HG02973 (cell line): ENCODE results near the gene ABCA7.
A peak's percentile ranks its signal among the peaks of the same experiment; 100 is the strongest.

Source experiments
- ATAC-seq: cut with Tn5 transposase; IDR thresholded peaks from one replicate; pipeline ENCODE4 v1.9.1; 2021; ENCODE audit warnings: moderate library complexity; ENCODE audit not compliant: unreplicated experiment

The ABCA7 gene

DNA sequence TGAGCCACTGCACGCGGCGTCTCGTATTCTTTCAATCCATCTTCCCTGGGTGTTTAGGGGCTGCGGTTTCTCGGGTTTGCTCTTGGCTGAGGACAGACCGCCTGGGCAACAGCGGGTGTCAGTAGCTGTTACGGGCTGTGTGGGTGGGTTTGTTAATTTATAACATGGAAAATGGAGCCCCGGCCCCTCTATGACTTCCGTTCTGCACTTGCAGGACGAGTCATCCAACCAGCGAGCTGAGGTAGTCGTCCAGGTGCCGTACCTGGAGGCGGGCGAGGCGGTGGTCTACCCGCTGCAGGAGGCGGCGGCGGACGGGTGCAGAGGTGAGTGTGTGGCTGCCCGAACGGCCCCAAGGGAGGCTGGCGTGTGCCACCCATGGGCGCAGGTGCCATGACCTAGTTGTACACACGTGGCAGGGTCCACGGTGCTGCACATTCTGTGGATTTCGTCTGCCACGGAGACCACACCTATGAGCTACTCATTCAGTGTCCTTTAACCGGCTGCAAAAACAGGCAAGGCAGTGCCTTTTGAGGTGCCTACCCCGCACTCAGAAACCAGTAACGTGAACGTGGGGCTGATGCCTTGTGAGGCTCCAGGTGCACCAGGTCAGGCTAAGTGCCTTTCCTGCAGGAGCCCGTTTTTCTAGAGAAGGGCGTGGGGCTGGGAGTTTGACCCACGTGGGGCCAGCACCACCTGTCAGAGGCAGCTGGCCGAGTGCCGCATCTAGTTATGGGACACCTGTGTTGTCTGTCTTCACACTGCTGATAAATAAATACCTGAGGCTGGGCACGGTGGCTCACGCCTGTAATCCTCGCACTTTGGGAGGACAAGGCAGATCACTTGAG lies 44.3 kb downstream of the ABCA7 start:
- ATAC-seq = no peak

DNA sequence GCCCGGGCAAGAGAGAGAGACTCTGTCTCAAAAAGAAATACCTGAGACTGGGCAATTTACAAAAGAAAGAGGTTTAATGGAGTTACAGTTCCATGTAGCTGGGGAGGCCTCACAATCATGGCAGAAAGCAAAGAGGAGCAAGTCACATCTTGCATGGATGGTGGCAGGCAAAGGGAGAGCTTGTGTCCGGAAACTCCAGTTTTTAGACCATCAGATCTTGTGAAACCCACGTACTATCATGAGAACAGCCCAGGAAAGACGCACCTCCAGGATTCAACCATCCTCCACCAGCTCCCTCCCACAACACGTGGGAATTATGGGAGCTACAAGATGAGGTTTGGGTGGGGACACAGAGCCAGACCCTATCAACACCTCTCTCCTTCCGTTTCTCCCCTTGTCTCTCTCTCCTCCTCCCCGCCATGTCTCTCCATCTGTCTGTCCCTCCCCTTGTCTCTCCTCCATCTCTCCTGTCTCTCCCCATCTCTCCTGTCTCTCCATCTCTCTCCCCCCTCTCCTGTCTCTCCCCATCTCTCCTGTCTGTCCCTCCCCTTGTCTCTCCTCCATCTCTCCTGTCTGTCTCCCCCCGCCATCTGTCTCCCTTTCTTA lies 45.2 kb downstream of the ABCA7 start:
- ATAC-seq = no peak

DNA sequence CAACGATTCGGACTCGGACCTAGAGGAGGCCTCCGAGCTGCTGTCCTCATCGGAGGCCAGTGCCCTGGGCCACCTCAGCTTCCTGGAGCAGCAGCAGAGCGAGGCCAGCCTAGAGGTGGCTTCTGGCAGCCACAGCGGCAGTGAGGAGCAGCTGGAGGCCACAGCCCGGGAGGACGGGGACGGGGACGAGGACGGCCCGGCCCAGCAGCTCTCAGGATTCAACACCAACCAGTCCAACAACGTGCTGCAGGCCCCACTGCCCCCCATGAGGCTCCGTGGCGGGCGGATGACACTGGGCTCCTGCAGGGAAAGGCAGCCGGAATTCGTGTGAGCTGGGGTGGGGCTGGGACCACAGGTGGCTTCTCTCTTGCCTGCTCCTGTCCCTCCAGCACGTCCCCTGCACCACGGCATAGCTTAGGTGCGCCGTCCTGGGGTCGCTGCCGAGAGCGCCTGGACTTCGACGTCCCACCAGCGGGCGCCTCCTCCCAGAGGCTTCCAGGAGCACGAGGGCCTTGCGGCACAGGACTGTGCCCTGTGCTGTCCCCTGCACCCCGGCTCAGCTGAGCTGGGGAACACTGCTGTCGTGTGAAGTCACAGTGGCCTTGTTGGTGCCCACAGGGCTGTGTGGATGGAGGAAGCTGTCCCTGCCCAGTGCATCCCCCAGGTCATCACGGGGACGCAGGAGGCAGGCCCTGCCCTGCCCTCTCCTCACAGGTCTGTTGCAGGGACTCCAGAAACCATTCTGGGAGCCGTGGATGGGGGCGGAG lies 46.0 kb downstream of the ABCA7 start:
- ATAC-seq = no peak

DNA sequence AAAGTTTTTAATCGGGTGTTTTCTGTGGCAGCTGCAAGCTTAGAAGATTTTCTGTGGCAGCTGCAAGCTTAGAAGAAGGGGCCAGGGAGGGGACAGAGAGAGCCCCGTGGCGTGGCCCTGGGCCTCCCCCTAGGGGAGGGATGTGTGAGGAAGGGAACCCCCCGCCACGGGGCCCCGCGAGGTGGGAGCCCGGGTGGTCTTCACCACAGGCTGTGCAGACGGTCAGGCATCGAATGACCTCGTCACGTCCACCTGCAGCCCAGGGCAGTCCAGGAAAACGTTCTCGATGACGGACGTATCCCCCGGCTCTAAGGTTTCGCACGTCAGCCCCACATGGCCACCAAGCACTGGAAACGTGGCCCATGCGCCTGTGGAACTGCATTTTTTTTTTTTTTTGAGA lies 46.7 kb downstream of the ABCA7 start:
- no peak for ATAC-seq

DNA sequence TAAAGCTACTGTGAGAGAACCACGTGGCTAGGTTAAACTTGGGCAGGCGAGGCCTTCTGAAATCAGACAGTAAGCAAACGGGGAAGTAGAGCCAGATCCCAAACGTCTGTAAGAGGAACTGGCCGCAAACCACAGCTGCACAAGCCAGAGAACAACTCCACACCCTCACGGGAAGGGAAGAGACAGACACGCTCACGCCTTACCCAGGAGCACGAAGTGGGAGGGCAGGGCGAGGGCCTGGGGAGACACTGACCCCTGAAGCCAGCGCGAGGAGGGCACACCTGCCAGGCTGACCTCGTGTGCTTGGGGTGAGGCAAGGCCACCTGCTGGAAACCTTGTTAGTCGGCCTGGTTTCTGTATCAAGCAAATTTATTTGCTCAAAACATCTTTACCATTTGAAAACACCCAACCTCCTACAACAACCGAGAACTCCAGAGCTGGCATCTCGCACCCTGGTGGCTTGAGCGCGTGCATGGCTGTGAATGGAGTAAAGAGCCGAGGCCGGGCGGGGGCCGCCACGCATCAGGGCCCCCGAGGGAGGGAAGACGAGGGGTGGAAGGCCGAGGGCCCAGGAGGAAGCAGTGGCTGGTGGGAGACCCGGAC lies 48.0 kb downstream of the ABCA7 start:
- no peak for ATAC-seq

DNA sequence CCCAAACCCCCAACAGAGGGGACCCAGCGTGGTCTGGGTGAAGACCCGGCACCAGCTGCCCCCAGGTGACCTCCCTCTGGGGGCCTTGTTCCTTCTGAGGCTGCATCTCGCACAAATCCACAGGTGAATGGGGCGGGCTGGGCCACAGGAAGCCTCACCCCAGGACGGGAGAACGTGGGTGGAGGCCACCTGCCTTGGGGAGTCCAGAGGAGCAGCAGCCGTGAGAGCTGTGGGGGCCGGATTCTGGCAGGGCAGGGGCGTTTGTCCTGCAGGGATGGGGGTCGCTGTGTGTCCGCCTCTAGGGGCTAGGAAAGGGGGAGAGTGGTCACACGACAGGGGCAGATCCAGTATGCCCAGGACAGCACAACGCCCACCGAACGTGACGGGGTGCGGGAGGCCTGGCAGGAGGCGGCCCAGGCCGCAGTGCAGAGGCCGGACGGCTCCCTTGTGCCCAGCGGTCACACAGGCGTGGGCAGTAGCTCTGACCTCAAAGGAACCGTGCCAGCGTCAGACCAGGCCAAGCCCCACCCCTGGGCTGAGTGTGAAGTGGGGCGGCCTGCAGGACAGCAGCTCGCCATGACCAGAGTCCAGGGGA lies 48.6 kb downstream of the ABCA7 start:
- ATAC-seq = no peak

DNA sequence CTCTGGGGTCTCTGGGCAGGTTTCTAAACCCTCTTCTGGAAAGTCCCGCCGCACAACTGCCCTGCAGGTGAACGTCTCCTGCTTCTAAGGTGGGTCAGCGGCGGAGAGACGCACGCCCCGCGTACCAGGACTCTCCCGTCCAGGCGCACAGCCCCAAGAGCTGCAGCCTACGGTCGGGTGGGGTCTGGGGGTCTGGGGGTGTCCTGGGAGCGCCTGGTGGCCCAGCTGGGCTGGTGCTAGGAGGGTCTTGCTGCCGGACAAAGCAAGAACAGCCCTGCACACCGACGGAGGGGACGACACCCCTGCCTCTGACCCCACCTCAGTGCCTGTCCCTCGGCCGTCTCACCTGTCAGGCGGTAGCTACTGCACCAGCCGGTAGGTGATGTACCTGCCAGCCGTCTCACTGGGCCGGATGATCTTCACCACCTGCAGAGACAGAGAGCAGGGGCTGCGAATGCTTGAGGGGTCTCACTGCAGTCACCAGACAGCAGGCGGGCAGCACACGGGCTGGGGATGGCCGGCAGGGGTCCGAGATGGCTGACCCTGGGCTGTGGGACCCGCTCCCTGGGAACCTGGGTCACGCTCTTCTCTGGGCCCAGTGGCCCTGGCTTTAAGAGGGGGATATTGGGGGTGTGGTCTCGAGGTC lies 49.3 kb downstream of the ABCA7 start:
- ATAC-seq = no peak

DNA sequence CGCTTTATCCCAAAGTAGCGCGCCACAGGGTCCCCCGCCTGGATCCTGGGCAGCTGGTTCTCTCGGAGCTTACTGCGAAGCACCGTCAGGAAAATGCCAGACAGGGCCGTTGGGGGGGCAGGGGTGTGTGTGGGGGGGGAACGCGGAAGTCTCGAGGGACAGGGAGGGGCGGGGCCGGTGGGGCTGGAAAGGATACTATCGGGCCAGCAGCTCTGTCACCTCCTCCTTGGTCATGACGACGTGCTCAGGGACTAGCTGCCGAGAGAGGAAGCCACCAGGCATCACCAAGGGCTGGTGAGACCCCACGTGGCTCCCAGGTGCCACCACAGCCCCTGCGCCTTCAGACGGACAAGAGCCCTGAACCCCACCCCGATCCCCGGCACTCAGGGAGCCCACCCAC lies 50.0 kb downstream of the ABCA7 start:
- no peak for ATAC-seq

DNA sequence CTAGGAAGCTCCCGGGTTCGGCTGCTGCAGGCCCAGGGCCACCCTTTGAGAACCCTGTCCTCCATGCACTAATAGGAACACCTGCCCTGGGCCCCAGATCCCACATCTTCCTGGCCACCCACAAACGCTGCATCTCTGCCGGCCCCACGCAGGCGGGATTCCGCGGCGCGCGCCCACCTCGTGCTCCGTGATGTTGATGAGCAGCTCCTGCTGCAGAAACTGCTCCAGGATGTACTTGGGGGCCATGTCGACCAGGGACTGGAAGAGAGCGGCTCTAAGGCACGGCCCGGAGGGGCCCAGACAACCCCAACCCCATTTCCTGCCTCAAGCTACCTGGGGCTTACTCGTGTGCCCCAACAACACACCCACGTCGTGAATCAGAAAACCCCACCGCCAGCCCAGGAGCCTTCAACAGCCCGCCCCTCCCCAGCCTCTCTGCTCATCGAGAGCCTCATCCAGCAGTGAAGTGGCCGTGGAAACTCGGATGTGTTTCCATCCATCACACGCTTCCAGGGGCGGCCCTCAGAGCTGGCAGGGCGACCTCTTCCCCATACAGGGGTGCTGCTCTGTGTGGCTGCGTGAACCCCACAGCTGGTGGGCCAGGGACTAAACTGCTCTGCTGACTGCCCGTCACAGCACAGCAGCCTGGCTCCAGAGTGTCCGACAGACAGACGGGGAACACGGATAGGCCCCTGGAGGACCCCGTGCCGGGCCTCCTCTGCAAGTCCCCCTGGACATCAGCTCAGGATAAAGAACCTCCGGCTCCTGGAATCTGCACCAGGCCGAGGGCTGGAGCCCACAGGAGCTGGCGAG lies 51.0 kb downstream of the ABCA7 start:
- no peak for ATAC-seq

DNA sequence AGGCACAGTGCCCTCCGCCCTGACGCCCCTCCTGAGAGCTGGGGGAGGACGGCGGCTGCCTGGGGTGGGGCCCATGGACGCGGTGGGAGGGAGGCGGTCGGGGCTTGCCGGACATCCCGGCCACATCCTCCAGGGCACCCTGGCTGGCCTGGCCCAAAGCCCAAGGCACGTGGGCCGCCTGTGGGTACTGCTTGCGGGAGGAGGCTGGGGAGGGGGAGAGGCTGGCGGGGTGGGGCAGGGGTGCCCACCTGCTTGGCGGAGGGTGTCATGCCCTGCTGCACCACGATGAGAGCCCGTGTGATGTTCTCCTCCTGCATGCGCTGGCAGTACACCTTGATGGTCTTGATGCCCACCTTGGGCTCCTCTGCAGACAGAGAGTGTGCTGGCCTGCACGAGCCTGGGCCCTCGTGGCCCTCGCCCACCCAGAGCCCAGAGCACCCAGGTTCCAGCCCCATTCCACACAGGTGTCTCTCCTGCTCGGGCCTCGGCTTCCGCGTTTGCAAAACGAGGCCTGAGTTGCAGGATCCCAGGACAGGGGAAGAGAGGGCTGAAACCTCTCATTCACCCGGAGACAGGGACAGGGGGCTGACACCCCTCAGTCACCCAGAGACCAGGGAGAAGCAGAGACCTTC lies 51.8 kb downstream of the ABCA7 start:
- ATAC-seq = no peak

DNA sequence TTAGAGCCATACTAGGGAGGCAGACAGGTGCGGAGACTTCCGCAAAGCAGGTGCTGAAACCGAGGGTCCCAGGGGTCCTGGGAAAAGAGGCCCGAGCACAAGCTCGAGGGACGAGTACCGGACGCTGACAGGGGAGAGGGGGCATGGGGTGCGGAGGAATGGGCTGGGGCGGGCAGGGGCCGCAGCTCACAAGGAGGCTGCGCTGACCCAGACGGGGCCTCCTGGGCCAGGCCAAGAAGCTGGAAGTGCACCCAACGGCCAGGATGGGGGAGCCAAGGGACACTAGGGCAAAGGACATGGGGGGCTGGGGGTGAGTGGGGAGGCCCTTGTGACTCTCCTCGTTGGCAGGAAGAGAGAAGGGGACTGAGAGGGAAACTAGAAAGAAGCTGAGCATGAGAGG lies 53.4 kb downstream of the ABCA7 start:
- no peak for ATAC-seq

DNA sequence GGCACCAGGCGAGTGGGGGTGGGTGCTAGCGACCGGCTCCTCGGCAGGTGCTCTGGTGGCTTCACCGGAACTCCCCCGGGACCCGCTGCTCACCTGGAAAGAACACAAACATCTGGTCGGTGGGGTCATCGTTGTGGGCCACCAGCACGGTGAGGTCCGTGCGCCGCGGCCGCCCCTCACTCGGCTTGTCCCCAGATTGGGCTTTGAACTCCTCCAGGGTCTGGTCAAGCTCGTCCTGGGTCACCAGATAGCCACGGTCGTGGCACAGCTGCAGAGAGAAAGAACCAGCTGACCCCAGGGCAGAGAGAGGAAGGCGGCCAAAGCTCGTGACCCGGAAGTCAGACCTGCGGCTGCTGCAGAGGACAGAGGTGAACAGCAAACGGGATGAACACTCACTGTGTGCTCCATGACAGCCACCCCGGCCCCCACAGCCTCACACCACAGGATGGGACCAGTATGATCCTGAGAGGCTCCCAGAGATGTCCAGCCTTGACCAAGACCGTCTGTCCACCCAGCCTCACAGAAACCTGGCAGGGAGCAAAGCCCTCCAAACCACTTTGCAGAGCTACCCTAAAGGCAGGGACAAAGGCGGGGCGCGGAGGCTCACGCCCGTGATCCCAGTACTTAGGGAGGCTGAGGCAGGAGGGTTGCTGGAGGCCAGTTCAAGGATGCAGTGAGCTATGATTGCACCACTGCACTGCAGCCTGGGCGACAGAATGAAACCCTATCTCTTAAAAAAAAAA lies 54.1 kb downstream of the ABCA7 start:
- no peak for ATAC-seq

DNA sequence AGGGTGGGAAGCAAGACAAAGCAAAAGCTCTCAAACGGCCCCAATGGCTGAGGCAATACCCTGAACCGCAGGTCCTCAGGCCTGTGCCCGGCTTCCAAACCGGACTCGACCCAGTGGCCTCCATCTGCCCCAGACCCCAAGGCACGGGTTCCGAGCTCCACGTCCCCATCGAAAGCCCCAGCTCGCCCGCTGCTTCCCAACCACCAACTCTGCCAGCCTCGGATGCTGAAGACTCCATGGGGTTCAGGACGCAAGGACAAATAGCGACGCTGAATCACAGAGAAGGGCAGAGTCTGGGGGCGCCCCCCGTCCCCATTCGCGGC lies 54.7 kb downstream of the ABCA7 start:
- no peak for ATAC-seq

DNA sequence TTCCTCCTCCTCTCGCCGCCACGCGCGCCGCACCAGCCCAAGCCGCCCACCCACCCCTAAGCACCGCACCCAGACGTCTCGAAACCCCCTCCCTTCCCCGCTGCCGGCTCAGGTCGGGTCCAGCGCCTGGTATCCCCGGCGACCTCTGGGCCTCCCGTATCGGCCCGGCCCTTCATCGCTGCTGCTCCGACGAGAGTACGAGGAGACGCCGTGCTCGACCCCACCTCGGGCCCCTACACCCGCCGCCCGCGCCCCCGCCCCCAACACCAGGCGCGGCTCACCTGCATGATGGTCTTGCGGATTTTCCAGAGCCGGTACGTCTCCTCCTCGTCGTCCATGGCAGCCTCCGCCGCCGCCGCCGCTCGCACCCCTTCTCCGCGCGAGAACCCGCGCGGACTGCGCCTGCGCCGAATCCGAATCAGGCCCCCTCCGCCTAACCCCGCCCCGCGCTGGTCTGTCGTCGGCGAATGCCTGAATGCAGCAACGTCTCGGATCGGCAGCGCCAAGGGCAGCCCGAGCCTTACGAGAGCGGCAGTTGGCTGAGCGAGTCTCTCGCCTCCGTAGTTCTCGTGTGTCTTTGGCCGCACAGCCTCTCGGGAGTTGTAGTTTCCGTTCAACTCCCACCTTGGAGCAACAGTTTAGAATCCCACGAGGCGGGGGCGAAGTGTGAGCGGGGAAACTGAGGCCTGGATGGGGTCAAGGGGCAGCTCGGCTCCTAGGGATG lies 55.2 kb downstream of the ABCA7 start, which contains the start of gene POLR2E:
Gene POLR2E (minus strand): TSS at position 398 of the 724 bp plus-strand sequence. CDS start 60 bp downstream, at position 338.
- peak; percentile 79 for ATAC-seq

DNA sequence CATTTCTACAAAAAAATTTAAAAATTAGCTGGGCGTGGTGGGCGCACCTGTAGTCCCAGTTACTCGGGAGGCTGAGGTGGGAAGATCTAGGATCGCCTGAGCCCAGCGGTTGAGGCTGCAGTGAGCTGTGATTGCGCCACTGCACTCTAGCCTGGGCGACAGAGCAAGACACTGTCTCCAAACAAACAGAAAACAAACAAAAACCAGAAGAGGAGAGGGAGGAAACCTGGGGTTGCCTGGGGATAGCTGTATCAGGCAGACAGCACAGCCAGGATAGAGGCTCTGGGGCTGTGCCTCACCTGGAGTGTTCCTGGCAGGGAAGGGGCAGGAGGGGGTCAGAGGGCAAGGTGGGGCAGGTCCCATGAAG lies 57.9 kb downstream of the ABCA7 start:
- ATAC-seq = no peak

DNA sequence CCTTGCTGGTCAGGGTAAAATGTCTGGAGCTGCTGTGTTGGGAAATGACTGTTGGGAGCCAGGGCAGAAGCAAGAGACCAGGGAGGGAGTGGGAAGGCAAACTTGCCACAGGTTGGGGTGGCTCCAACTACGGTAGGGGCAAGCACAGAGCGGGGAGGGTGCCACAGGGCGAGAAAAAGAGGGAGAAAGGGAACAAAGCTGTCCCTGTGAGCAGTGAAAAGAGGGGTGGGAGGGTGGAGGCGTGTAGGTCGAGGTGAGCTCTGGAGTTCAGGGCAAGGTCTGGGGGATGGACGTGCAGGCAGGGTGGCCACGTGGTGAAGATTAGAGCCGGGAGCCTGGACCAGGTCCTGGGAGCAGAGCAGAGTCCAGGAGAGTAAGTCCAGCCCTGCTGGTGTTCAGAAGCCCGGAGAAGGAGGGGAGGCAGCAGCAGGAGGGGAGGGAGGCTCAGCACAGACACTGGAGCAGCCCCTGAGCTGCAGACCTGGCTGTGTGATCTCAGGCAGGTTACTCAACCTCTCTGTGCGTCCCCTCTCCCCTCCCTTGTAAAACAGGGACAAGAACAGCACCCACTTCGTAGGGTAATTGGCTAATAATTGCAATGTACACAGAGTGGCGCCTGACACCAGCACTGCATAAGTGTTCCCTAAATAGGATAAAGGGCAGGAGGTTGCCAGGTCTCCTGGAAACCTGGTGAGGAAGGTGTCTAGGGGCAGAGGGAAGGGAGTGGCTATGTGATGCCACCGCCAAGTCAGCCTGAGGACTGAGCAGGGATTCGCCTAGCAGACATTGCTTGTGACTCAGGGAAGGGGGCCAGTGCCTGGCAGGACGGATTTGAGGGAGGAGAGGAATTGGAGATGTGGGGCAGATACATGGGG lies 58.5 kb downstream of the ABCA7 start:
- no peak for ATAC-seq

DNA sequence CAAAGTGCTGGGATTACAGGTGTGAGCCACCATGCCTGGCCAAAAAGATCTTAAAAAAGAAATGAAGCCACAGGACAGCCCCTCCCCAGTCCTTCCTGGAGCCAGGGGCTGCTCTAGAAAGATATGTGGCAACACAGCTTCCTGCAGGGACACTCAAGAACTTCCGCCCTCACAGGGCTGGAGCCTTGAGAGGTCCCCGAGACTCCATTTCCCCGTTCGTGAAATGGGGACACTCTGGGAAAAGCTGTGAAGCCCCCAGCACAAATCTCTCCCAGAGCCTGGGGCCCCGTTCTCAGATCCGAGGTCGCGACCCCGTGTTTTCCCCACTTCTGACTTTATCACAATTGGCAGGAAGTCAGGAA lies 61.4 kb downstream of the ABCA7 start:
- ATAC-seq = no peak
